HepG2 (cell line): ENCODE data around the gene BPGM.
"Not testable (repeated sequence)": the region's sequence is repeated elsewhere in the genome, so short reads cannot be mapped to it uniquely, and the experiment has no call there.

Source experiments
- AGO2 ChIP-seq: fragments of 200-400 bp; formaldehyde crosslinking; optimal IDR thresholded peaks from 2 replicates; pipeline ENCODE3; 2017; ENCODE audit warnings: mild to moderate bottlenecking, low read depth, low read length, moderate library complexity
- BHLHE40 ChIP-seq: IDR thresholded peaks from 2 replicates; pipeline ENCODE4 v1.6.1; 2011; ENCODE audit warnings: low read length, improper control_type of control experiment
- EZH2 ChIP-seq: conservative IDR thresholded peaks from 2 replicates; pipeline ENCODE4 v1.6.1; 2012; ENCODE audit warnings: mild to moderate bottlenecking, low read depth, low read length, moderate library complexity
- FOXJ3 ChIP-seq: sonication (generic); formaldehyde crosslinking; IDR thresholded peaks from 2 replicates; pipeline ENCODE4 v1.4.0; 2020; ENCODE audit warnings: missing genetic modification reagents, mild to moderate bottlenecking, borderline replicate concordance
- HMG20B ChIP-seq: conservative IDR thresholded peaks from 2 replicates; pipeline ENCODE4 v1.6.1; 2016; ENCODE audit warnings: missing genetic modification reagents, missing compliant biosample characterization
- JUND ChIP-seq: sonication (generic); formaldehyde crosslinking; IDR thresholded peaks from 2 replicates; pipeline ENCODE4 v1.8.0; 2022; ENCODE audit warnings: mild to moderate bottlenecking, missing genetic modification reagents
- STAT5B ChIP-seq: sonication (generic); formaldehyde crosslinking; IDR thresholded peaks from 2 replicates; pipeline ENCODE4 v1.4.0; 2020; ENCODE audit warnings: missing genetic modification reagents
- ZNF468 ChIP-seq: sonication (generic); formaldehyde crosslinking; IDR thresholded peaks from 2 replicates; pipeline ENCODE4 v1.8.0; 2022; ENCODE audit warnings: mild to moderate bottlenecking, moderate library complexity, missing genetic modification reagents
- ZNF644 ChIP-seq: IDR thresholded peaks from 2 replicates; pipeline ENCODE4 v1.6.1; 2016; ENCODE audit warnings: low read depth

DNA sequence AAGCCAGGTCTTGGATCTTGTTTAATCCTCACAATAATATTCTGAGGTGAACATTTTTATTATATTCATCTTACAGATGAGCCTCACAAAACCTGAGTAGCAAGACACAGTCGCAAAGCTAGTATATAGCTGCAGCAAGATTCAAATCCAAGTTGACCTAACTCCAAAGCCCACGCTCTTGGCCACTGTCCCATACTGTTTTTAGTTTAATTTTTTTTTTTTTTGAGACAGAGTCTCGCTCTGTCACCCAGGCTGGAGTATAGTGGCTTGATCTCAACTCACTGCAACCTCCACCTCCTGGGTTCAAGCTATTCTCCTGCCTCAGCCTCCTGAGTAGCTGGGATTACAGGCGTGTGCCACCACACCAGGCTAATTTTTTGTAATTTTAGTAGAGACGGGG, 42.9 kb downstream of the BPGM start:
- not testable (repeated sequence) for TF ChIP-seq JUND; HMG20B; STAT5B; BHLHE40; FOXJ3 (CRISPR knock-in tag); AGO2; ZNF644 (CRISPR knock-in tag); ZNF468 (CRISPR knock-in tag); EZH2
